Right lobe of liver (tissue), 6 donors: Measurements from ENCODE around the gene TMEM222. TPM values are rescaled to one million over a fixed set of nuclear protein-coding genes. Genes with fewer than 3 reads are reported as not detected.
A peak's percentile ranks its signal among the peaks of the same experiment; 100 is the strongest.

ENCODE experiments used
- ATAC-seq, 4 donors: fragments of 200-7000 bp; cut with Tn5 transposase; one replicate each; pipeline ENCODE4 v1.9.1; 2020; ENCODE audit warnings: mild to moderate bottlenecking in 4 of 4, moderate library complexity in 4 of 4
- DNase-seq, 3 donors: peaks; one replicate each; pipeline ENCODE4 v3.0.0-alpha.2; 2020
- H3K27ac ChIP-seq, 3 donors: fragments of 200-600 bp; one replicate each; pipeline ENCODE4 v1.8.0; 2022
- H3K27me3 ChIP-seq, 2 donors: fragments of 200-600 bp; one replicate each; pipeline ENCODE4 v1.8.0; 2022
- H3K36me3 ChIP-seq, 4 donors: fragments of 200-600 bp; sonication (generic) in 1 of 4; one replicate each; pipeline versions ENCODE4 v1.5.1 to v1.8.0; 2017 to 2022; ENCODE audit warnings: control low read depth in 1 of 4
- H3K4me1 ChIP-seq, 4 donors: fragments of 200-600 bp; sonication (generic) in 1 of 4; one replicate each; pipeline versions ENCODE4 v1.5.1 to v1.8.0; 2017 to 2022; ENCODE audit warnings: control low read depth in 1 of 4
- H3K4me3 ChIP-seq, 3 donors: fragments of 200-600 bp; one replicate each; pipeline ENCODE4 v1.8.0; 2022
- H3K9me3 ChIP-seq, 4 donors: fragments of 200-600 bp; sonication (generic) in 1 of 4; one replicate each; pipeline versions ENCODE4 v1.5.1 to v1.8.0; 2017 to 2022; ENCODE audit warnings: control low read depth in 1 of 4
- POLR2A ChIP-seq: fragments of 450-650 bp; IDR thresholded peaks from one replicate; pipeline ENCODE4 v1.6.1; 2017; ENCODE audit warnings: antibody characterized with exemption, mild to moderate bottlenecking
- WGBS: methylation state at CpG from one replicate; pipeline ENCODE4 v1.1.6; 2018; ENCODE audit warnings: low coverage, low lambda C conversion rate; ENCODE audit not compliant: insufficient coverage; ENCODE audit errors: missing lambda C conversion rate; 5-methylcytosine and 5-hydroxymethylcytosine counted together
- intact Hi-C, 2 donors: fragments of 100-400 bp; cut with DNase I; formaldehyde crosslinking; loops; one replicate each; pipeline versions ENCODE4 v1.11.2 to v1.14.1; 2022
- total RNA-seq, 6 experiments: library from RNA; depleted of rRNA in 2 of 6; stranded (reverse); fragments of >200 nt in 2 of 6; fragmentation: NEBNext Ultra II Directional in 3 of 6; extraction: Animal tissue kit (Norgen Biotek cat#: 25700) in 3 of 6; gene quantifications; one replicate each; pipeline versions ENCODE4 v1.1.0 to v1.2.4, GENCODE V29; 2016 to 2023
- TF ChIP-seq, protein P1 (sequence below), 4 donors: fragments of 200-600 bp in 3 of 4; fragments of 450-650 bp in 1 of 4; IDR thresholded peaks; one replicate each; pipeline versions ENCODE4 v1.5.1 to v1.8.0; 2016 to 2022; ENCODE audit warnings: antibody characterized with exemption in 4 of 4, mild to moderate bottlenecking in 2 of 4
- donor health status: DM: no; HTN: yes; CAD: no.
- donor health status: DM: no; HTN: no; CAD: no.
- donor health status: DM: no; HTN: no; CAD: no.
- donor health status: DM: no; HTN: yes; CAD: no.
- donor health status: DM: no; HTN: yes; CAD: no.

Gene TMEM222
- total RNA-seq, 6 experiments from 2014 or later = 15.1 to 22.6 (median 19.1) TPM

DNA sequence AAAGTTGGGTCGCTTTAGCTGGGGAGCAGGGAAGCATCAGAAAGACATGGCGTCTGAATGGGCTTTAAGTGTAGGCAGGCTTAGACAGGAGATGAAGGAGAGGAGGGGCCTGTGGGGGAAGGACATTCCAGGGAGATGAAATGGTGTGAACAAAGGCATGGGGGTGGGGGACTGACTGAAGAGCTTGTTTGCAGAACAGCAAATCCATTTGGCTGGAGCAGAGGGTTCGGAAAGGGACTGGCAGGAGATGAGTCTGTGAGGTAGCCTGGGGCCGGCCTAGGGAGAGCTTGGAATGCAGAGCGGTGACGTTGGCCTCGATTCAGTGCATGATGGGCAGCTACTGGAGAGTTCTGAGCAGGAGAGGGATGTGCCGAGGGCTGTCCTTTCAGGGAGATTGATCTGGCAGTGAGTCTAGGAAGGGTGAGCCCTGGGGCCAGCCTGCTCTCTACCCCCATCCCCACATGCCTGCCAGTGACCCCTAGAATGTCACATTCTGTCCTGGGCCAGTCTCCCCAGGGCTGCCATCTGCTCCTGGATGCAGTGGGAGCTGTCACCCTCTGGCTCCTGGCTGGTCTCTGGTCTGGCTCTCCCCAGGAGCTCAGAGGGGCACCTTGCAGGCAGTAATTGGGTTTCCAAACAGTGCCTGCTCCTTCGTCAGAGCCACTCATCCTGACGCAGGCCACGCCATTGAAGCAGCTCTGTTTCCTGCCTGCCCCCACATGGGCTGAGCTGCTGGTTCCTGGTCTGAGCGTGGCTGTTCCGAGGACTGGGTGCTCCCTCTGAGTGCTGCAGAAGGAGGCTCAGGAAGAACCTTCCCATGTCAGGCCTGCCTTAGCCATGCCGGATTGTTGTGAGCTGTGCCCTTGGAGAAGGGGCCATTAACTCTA, 22.3 kb upstream of the TMEM222 start:
- WGBS = 67% methylated on average over 3 of the region's 14 CpGs
- H3K9me3 ChIP-seq = no peaks in the 10 kb centered on the region
- H3K4me3 ChIP-seq = no peak overlapping the region
- intact Hi-C loops = loop anchor here (5.0 to 10.0 kb wide), 4 partner anchors 93 to 308 kb away; partner anchors contain the start of gene GPR3 (in 1 of the 2)
- TF ChIP-seq, protein P1, sequence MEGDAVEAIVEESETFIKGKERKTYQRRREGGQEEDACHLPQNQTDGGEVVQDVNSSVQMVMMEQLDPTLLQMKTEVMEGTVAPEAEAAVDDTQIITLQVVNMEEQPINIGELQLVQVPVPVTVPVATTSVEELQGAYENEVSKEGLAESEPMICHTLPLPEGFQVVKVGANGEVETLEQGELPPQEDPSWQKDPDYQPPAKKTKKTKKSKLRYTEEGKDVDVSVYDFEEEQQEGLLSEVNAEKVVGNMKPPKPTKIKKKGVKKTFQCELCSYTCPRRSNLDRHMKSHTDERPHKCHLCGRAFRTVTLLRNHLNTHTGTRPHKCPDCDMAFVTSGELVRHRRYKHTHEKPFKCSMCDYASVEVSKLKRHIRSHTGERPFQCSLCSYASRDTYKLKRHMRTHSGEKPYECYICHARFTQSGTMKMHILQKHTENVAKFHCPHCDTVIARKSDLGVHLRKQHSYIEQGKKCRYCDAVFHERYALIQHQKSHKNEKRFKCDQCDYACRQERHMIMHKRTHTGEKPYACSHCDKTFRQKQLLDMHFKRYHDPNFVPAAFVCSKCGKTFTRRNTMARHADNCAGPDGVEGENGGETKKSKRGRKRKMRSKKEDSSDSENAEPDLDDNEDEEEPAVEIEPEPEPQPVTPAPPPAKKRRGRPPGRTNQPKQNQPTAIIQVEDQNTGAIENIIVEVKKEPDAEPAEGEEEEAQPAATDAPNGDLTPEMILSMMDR (IDR thresholded peaks at IDR 0.05) = no peak
- no peak for TF ChIP-seq POLR2A
- no peaks in the 10 kb centered on the region for H3K4me1 ChIP-seq
- DNase-seq = no peak
- peaks cover 0 to 50% (median 2%) of the 10 kb centered on the region in 4 donors for H3K36me3 ChIP-seq
- ATAC-seq = peak in 2 of 4 donors; percentile 5 to 7
- H3K27me3 ChIP-seq = no peaks in the 10 kb centered on the region
- H3K27ac ChIP-seq = peak overlapping the region in 2 of 3 donors; percentile 21 to 43

DNA sequence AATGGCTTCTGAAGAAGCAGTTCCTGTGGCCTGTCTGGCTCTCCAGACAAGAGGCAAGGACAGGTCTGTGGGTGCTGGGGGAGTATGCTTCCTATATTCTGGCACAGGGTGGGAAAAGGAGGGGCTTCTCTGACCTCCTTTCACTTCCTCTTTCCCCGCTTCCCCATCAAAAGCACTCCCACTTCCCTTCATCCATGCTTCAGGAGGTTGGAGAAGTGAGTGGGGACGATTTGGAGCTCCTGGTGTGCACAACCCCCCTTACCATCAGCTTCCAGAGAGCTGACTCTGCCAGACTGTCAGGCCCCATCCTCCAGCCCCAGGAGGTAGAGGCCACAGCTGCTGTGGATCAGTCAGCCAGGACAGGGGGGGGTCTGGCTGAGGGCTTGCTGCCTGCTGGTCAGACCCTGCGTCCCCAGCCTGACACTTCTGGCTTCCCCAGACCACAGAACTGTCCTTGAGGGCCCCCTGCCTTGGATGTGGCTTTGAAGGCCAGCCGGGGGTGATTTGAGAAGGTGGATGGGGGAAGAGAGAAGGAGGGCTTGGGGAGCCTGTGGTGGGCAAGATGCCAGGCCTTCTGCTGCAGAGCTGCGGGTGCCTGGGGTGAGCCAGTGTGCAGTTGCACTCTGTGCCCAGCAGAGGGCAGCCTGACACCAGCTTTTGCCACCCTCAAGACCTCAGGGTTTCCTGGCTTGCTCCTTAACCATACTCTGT, 21.5 kb upstream of the TMEM222 start:
- no peaks in the 10 kb centered on the region for H3K9me3 ChIP-seq
- H3K36me3 ChIP-seq = peaks cover 0 to 48% (median 2%) of the 10 kb centered on the region in 4 donors
- DNase-seq = peak; percentile 81 to 83 (median 83)
- H3K27ac ChIP-seq = peak overlapping the region in 2 of 3 donors; percentile 21 to 43
- no peaks in the 10 kb centered on the region for H3K27me3 ChIP-seq
- TF ChIP-seq, protein P1 (IDR thresholded peaks at IDR 0.05) = peak; percentile 97 to 99 (median 98)
- TF ChIP-seq POLR2A = no peak
- intact Hi-C loops = loop anchor here (5.0 kb wide), 2 partner anchors 92 to 307 kb away; partner anchors contain the start of gene GPR3 (in 1 of the 2)
- H3K4me1 ChIP-seq = no peaks in the 10 kb centered on the region
- 28% methylated on average over 5 of the region's 5 CpGs for WGBS
- ATAC-seq = peak; percentile 89 to 94 (median 92)
- H3K4me3 ChIP-seq = no peak overlapping the region

DNA sequence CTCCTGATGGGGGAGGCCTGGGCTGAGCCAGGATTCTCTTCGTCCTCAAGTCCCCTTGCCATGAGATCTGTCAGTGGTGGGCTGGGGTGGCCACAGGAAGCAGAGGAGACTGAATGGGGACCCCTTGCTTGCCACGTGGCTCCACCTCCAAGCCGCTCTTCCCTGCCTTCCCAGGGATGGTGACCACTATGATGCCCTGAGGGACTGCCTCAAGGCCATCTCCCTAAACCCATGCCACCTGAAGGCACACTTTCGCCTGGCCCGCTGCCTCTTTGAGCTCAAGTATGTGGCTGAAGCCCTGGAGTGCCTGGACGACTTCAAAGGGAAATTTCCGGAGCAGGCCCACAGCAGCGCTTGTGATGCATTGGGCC, 20.9 kb upstream of the TMEM222 start:
- H3K36me3 ChIP-seq = peaks cover 0 to 48% (median 2%) of the 10 kb centered on the region in 4 donors
- no peaks in the 10 kb centered on the region for H3K9me3 ChIP-seq
- no CpG with 5 or more reads among the region's 8 CpGs for WGBS
- H3K4me1 ChIP-seq = no peaks in the 10 kb centered on the region
- TF ChIP-seq, protein P1 (IDR thresholded peaks at IDR 0.05) = no peak
- TF ChIP-seq POLR2A = no peak
- no peak overlapping the region for H3K27ac ChIP-seq
- intact Hi-C loops = loop anchor here (5.0 kb wide), 2 partner anchors 91 to 306 kb away; partner anchors contain the start of gene GPR3 (in 1 of the 2)
- no peak for ATAC-seq
- H3K27me3 ChIP-seq = no peaks in the 10 kb centered on the region
- no peak for DNase-seq
- no peak overlapping the region for H3K4me3 ChIP-seq

DNA sequence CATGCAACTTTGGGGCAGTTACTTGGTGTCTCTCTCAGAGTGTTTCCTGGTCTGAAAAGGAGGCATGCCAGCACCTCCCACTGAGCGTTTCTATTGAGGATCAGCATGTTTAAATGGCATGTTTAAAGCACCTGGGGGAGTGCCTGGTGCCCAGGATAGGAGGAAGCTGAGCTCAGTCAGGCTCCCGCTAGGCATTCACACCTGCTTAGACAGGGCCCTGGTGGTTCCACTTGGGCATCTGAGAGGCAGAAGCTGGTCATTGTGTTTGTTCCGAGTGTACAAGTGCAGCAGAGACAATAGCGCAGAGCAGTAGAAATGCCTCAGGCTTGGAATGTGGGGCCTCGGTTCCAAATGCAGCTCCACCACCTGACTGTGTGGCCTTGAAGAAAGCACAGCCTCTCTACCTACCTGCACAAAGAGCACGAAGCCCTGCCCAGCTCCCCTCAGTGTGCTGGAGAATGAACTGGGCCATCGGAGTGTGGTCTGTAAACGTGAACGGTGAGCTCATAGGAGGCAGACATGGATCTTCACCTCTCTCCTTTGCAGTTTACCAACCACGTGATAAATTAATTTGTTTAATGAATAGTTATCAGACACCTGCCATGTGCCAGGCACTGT, 20.3 kb upstream of the TMEM222 start:
- Histone ChIP-seq H3K27ac (no peak overlapping the region), H3K27me3 (no peaks in the 10 kb centered on the region), H3K36me3 (peaks cover 0 to 48% (median 2%) of the 10 kb centered on the region in 4 donors), H3K9me3 (no peaks in the 10 kb centered on the region), H3K4me3 (no peak overlapping the region), H3K4me1 (no peaks in the 10 kb centered on the region)
- 90% methylated on average over 8 of the region's 10 CpGs for WGBS
- intact Hi-C loops = loop anchor here (5.0 kb wide), 2 partner anchors 91 to 306 kb away; partner anchors contain the start of gene GPR3 (in 1 of the 2)
- DNase-seq = no peak
- no peak for ATAC-seq
- TF ChIP-seq, protein P1 (IDR thresholded peaks at IDR 0.05) = no peak
